ENCODE measurements around the gene TCF20. TPM values are rescaled to one million over a fixed set of nuclear protein-coding genes. Genes with fewer than 3 reads are reported as not detected.

Gene TCF20
- total RNA-seq, 1 experiment from 2014 or later: 56.4 TPM

DNA sequence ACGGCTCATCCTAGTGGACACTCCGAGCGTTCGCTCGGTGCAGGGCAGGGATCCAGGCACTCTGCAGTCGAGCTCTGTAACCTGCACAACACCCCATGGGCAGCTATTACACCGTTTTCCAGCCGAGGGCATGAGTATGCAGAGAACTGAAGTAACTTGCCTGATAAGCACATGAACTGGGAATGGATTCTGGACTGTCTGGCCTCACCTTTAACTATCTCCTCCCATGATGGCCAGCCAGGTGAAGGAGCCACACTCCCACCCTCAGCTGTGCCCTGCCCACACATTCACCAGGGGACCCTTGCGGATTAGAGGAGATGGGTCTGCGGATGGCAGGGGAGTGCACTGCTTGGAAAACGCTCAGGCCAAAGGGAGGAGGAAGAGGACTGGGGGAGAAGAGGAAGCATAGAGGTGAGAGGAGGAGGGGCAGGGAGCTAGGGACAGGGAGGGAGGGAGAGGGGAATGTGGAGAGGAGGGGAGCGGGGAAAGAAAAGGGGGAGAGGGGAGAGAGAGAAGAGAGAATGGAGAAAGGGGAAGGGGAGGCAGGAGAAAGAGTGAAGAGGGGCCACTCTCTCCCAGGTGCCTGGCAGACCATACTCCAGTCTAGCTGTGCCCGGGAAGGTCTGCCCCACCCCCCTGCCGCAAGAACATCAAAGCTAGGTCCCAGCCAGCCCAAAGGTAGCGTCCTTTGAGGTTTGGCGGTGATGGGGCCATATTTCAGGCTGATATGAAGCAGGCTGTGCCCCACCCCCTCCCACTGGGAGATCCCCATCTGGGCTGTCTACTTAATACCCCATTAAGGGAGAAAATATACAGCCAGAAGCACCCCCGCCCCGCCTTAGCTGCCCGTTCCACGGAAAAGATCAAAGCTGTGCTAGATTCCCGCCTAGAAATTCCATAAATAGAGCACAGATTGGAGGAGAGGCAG lies 33.2 kb upstream of the TCF20 start:
- no TSS peak for BruUV-seq (replicated peaks)
- Mint-ChIP-seq H3K9me3 (ENCODE audit: unreplicated experiment) (no peaks in the 10 kb centered on the region), H3K36me3 (ENCODE audit: insufficient read depth, unreplicated experiment) (no peaks in the 10 kb centered on the region), H3K4me3 (ENCODE audit: unreplicated experiment) (no peak overlapping the region), H3K27ac (ENCODE audit: low read depth, unreplicated experiment) (no peak overlapping the region), H3K4me1 (ENCODE audit: insufficient read depth, unreplicated experiment) (peaks cover 10% of the 10 kb centered on the region), H3K27me3 (ENCODE audit: insufficient read depth, unreplicated experiment) (peaks cover 11% of the 10 kb centered on the region)
- no peak for DNase-seq (ENCODE audit: unreplicated experiment)
- CTCF ChIA-PET: interaction anchor here (0.6 kb wide), 1 partner anchor 61 kb away, joined by 3 read pairs; no protein-coding TSS in a partner anchor
- intact Hi-C loops (cut with micrococcal nuclease): no loop called here
- TF ChIP-seq, protein P1, sequence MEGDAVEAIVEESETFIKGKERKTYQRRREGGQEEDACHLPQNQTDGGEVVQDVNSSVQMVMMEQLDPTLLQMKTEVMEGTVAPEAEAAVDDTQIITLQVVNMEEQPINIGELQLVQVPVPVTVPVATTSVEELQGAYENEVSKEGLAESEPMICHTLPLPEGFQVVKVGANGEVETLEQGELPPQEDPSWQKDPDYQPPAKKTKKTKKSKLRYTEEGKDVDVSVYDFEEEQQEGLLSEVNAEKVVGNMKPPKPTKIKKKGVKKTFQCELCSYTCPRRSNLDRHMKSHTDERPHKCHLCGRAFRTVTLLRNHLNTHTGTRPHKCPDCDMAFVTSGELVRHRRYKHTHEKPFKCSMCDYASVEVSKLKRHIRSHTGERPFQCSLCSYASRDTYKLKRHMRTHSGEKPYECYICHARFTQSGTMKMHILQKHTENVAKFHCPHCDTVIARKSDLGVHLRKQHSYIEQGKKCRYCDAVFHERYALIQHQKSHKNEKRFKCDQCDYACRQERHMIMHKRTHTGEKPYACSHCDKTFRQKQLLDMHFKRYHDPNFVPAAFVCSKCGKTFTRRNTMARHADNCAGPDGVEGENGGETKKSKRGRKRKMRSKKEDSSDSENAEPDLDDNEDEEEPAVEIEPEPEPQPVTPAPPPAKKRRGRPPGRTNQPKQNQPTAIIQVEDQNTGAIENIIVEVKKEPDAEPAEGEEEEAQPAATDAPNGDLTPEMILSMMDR (IDR thresholded peaks at IDR 0.05; ENCODE audit: unreplicated experiment): no peak
- POLR2A ChIA-PET: no interaction called here

DNA sequence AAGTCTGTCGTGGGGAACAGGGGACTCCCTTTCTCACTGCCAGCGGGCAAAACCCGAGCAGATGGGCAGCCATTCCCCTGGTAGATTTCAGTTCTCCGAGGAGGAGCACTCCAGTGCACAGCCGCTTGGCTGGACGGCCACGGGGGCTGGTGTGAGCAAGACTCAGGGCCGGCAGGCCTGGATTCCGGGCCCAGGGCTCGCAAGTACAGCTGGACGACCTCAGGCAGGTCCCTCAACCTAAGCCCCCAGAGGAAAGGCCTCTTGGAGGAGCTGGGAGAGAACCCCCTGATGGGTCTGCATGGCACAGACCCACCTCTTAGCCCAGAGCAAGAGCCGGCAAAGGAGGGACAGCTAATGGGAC lies 31.3 kb upstream of the TCF20 start:
- peaks cover 10% of the 10 kb centered on the region for H3K4me1 Mint-ChIP-seq (ENCODE audit: insufficient read depth, unreplicated experiment)
- H3K27ac Mint-ChIP-seq (ENCODE audit: low read depth, unreplicated experiment): no peak overlapping the region
- TF ChIP-seq, protein P1 (IDR thresholded peaks at IDR 0.05; ENCODE audit: unreplicated experiment): no peak
- ChIA-PET POLR2A (no interaction called here), CTCF (no interaction called here)
- no peaks in the 10 kb centered on the region for H3K36me3 Mint-ChIP-seq (ENCODE audit: insufficient read depth, unreplicated experiment)
- DNase-seq (ENCODE audit: unreplicated experiment): no peak
- H3K27me3 Mint-ChIP-seq (ENCODE audit: insufficient read depth, unreplicated experiment): peaks cover 11% of the 10 kb centered on the region
- no TSS peak for BruUV-seq (replicated peaks)
- intact Hi-C loops (cut with micrococcal nuclease): no loop called here
- H3K9me3 Mint-ChIP-seq (ENCODE audit: unreplicated experiment): no peaks in the 10 kb centered on the region
- H3K4me3 Mint-ChIP-seq (ENCODE audit: unreplicated experiment): no peak overlapping the region

DNA sequence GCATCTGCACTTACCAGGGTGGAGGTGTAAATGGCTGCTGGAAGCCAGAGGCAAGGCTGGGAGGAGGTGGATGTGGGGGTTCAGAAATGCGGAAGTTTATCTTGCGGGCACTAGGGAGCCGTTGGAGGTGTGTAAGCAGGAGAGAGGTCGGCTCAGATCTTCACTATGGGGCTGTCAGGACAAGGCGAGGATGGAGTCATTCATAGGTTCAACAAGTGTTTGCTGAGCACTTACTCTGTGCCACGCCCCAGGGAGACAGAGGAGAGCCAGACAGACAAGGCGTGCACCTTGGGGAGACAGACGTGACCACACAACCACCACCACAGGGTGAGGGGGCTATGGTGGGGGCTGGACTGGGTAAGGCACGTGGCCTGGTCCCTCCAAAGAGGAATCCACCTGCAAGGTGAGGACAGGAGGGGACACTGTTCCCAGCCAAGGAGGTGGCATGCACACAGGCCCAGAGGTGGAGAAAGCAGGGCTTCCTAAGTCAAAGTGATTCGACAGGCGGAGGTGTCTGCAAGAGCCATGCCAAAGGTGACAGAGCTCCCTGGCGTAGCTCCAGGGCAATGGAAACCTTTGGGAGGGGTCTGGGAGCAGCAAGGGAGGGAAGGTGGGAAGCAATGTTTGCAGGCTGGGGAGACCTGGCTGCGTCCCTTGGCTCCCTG lies 30.8 kb upstream of the TCF20 start:
- Mint-ChIP-seq H3K27me3 (ENCODE audit: insufficient read depth, unreplicated experiment) (peaks cover 11% of the 10 kb centered on the region), H3K4me3 (ENCODE audit: unreplicated experiment) (no peak overlapping the region), H3K4me1 (ENCODE audit: insufficient read depth, unreplicated experiment) (peaks cover 10% of the 10 kb centered on the region), H3K27ac (ENCODE audit: low read depth, unreplicated experiment) (no peak overlapping the region), H3K36me3 (ENCODE audit: insufficient read depth, unreplicated experiment) (no peaks in the 10 kb centered on the region), H3K9me3 (ENCODE audit: unreplicated experiment) (no peaks in the 10 kb centered on the region)
- TF ChIP-seq, protein P1 (IDR thresholded peaks at IDR 0.05; ENCODE audit: unreplicated experiment): no peak
- intact Hi-C loops (cut with micrococcal nuclease): no loop called here
- ChIA-PET POLR2A (no interaction called here), CTCF (no interaction called here)
- DNase-seq (ENCODE audit: unreplicated experiment): no peak
- BruUV-seq (replicated peaks): no TSS peak

DNA sequence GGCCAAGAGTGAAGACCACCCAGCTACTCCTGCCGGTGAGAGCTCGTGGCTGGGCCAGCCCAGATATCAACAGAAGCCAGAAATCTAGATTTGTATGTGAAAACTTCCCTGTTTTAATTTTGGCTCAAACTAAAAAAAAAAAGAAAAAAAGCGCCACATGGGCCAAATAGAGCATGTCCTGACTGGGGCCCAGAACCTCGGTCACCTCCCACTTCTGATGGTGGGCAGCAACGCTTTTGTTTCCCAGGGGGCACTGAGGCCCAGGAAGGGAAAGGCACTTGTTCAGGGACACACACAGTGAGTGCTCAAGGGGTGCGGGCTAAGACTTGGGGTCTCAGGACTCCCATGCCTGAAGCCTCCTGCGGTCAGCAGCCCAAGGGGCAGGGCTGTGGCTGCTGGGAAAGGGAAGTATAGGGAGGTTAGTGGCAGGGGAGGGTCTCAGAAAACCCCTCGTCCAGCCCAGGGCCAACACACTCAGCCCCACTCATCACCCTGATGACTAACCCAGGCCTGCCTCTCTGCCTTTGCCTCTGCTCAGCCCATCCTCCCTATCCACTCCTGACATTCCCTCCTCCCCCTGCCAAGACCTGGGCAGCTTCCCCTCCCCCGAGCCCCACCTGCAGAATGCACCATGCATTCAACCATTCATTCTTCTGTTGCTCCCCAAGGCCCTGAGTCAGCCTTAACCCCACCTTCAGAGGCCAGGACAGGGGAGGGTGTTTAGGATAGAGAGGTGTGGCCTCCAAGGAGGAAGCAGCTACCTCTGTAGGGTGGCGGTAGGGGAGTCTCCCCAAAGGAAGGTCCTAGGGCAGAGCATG lies 30.0 kb upstream of the TCF20 start:
- intact Hi-C loops (cut with micrococcal nuclease): no loop called here
- DNase-seq (ENCODE audit: unreplicated experiment): peak; percentile 77
- TF ChIP-seq, protein P1 (IDR thresholded peaks at IDR 0.05; ENCODE audit: unreplicated experiment): no peak
- Mint-ChIP-seq H3K36me3 (ENCODE audit: insufficient read depth, unreplicated experiment) (no peaks in the 10 kb centered on the region), H3K27ac (ENCODE audit: low read depth, unreplicated experiment) (no peak overlapping the region), H3K4me3 (ENCODE audit: unreplicated experiment) (no peak overlapping the region), H3K9me3 (ENCODE audit: unreplicated experiment) (no peaks in the 10 kb centered on the region), H3K27me3 (ENCODE audit: insufficient read depth, unreplicated experiment) (peaks cover 11% of the 10 kb centered on the region), H3K4me1 (ENCODE audit: insufficient read depth, unreplicated experiment) (peaks cover 10% of the 10 kb centered on the region)
- BruUV-seq (replicated peaks): no TSS peak
- CTCF ChIA-PET: interaction anchor here (0.6 kb wide), 2 partner anchors 137 to 572 kb away, joined by 3 to 4 read pairs; no protein-coding TSS in a partner anchor
- POLR2A ChIA-PET: no interaction called here
